Smooth muscle cell (in vitro differentiated cells): ENCODE results near the gene TVP23A. TPM values are rescaled to one million over a fixed set of nuclear protein-coding genes. Genes with fewer than 3 reads are reported as not detected.
A peak's percentile ranks its signal among the peaks of the same experiment; 100 is the strongest.

ENCODE experiments used
- DNase-seq: peaks from one replicate; lab custom pipeline; 2025; ENCODE audit not compliant: unreplicated experiment; lab: John Stamatoyannopoulos, UW
- H2AFZ ChIP-seq: fragments of 200-600 bp; sonication (generic); 2 replicates; pipeline ENCODE4 v1.6.0; 2016; ENCODE audit warnings: antibody characterized with exemption, low read depth, mild to moderate bottlenecking
- H3F3A ChIP-seq: fragments of 200-600 bp; sonication (generic); 2 replicates; pipeline ENCODE4 v1.6.0; 2017; ENCODE audit warnings: antibody characterized with exemption, low read depth
- H3K27ac ChIP-seq: fragments of 200-600 bp; sonication (generic); 2 replicates; pipeline ENCODE4 v1.5.1; 2016; ENCODE audit warnings: low read depth, mild to moderate bottlenecking
- H3K27me3 ChIP-seq: fragments of 200-600 bp; sonication (generic); 2 replicates; pipeline ENCODE4 v1.6.1; 2016; ENCODE audit warnings: low read depth, mild to moderate bottlenecking
- H3K36me3 ChIP-seq: fragments of 200-600 bp; sonication (generic); 2 replicates; pipeline ENCODE4 v1.5.1; 2016; ENCODE audit warnings: low read depth
- H3K4me1 ChIP-seq: fragments of 200-600 bp; sonication (generic); 2 replicates; pipeline ENCODE4 v1.5.1; 2016; ENCODE audit warnings: low read depth
- H3K4me2 ChIP-seq: fragments of 200-600 bp; sonication (generic); 2 replicates; pipeline ENCODE4 v1.6.0; 2016; ENCODE audit warnings: mild to moderate bottlenecking
- H3K4me3 ChIP-seq: fragments of 200-600 bp; sonication (generic); 2 replicates; pipeline ENCODE4 v1.5.1; 2016; ENCODE audit warnings: mild to moderate bottlenecking
- H3K79me2 ChIP-seq: fragments of 200-600 bp; sonication (generic); 2 replicates; pipeline ENCODE4 v1.6.0; 2016; ENCODE audit warnings: low read depth, mild to moderate bottlenecking
- H3K9ac ChIP-seq: fragments of 200-600 bp; sonication (generic); 2 replicates; pipeline ENCODE4 v1.6.0; 2016; ENCODE audit warnings: low read depth
- H3K9me3 ChIP-seq: fragments of 200-600 bp; sonication (generic); replicated peaks from 2 replicates; pipeline ENCODE4 v1.5.1; 2016; ENCODE audit warnings: low read depth
- H4K20me1 ChIP-seq: fragments of 200-600 bp; sonication (generic); 2 replicates; pipeline ENCODE4 v1.6.0; 2016; ENCODE audit warnings: low read depth
- WGBS: methylation state at CpG from one replicate; pipeline ENCODE4 v1.1.7; 2016; ENCODE audit warnings: low lambda C conversion rate; 5-methylcytosine and 5-hydroxymethylcytosine counted together
- polyA plus RNA-seq: library from polyadenylated mRNA; unstranded; fragments of >200 nt; fragmentation: Nextera tagmentation; extraction: Ambion mirVana; gene quantifications from 2 replicates; pipeline ENCODE4 v1.2.1, GENCODE V29; 2016
- total RNA-seq: library from RNA; depleted of rRNA; stranded (reverse); fragments of >200 nt; gene quantifications from 2 replicates; pipeline ENCODE4 v1.2.3, GENCODE V29; 2014
- TF ChIP-seq, protein P1 (sequence below): fragments of 200-600 bp; sonication (generic); IDR thresholded peaks from 2 replicates; pipeline ENCODE4 v1.5.1; 2017; ENCODE audit warnings: borderline replicate concordance, mild to moderate bottlenecking, antibody characterized with exemption; ENCODE audit not compliant: insufficient read depth, poor library complexity, severe bottlenecking

Gene TVP23A
- total and polyA plus RNA-seq, 2 experiments from 2014 or later: 0.13 to 0.45 TPM

DNA sequence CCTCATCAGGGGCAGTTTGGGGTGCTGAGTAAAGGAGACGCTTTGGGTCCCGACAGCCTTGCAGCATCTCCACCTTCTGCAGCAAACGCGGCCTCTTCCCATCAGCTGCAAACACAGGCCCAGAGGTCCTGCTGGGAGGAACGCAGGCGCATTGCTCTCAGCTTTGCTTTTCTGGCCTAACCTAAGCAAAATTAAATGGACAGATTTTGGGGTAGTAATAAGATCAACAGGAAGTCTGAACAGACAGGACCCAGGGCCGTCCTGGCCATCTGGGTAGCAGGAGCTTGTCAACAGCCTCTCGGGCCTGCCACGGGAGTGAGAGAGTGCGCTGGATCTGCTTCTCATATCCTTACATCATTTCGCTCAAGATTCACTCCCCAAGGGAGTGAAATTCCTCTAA, 67.8 kb downstream of the TVP23A start:
- Histone ChIP-seq H3K36me3 (no peaks in the 10 kb centered on the region), H3K27me3 (no peaks in the 10 kb centered on the region), H3K4me3 (no peak overlapping the region), H3K9ac (no peak overlapping the region), H3K4me1 (no peaks in the 10 kb centered on the region), H3K4me2 (no peak overlapping the region), H3K27ac (no peak overlapping the region), H2AFZ (no peak overlapping the region), H3K79me2 (no peaks in the 10 kb centered on the region), H4K20me1 (no peaks in the 10 kb centered on the region), H3K9me3 (no peaks in the 10 kb centered on the region), H3F3A (no peaks in the 10 kb centered on the region)
- TF ChIP-seq, protein P1, sequence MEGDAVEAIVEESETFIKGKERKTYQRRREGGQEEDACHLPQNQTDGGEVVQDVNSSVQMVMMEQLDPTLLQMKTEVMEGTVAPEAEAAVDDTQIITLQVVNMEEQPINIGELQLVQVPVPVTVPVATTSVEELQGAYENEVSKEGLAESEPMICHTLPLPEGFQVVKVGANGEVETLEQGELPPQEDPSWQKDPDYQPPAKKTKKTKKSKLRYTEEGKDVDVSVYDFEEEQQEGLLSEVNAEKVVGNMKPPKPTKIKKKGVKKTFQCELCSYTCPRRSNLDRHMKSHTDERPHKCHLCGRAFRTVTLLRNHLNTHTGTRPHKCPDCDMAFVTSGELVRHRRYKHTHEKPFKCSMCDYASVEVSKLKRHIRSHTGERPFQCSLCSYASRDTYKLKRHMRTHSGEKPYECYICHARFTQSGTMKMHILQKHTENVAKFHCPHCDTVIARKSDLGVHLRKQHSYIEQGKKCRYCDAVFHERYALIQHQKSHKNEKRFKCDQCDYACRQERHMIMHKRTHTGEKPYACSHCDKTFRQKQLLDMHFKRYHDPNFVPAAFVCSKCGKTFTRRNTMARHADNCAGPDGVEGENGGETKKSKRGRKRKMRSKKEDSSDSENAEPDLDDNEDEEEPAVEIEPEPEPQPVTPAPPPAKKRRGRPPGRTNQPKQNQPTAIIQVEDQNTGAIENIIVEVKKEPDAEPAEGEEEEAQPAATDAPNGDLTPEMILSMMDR: no peak
- 88% methylated on average over 11 of the region's 11 CpGs for WGBS
- no peak for DNase-seq

DNA sequence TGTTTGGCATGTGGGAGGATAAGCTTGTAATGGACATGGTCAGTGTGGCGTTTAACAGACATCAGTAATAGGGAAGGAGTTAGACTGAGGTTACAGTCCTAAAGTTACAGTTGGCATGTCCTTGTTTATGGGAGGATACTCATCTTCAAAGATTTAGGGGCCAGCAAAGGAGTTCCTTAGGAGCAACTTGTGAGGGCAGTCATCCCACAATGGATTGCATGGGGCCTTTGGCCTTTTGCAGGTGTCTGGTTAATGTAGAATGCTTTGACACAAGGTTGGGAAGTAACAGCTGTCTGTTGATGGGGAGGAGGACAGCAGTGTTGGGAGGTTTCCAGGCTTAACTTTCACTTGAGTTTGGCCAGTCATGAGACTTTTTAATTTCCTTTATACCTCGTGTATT, 72.8 kb downstream of the TVP23A start:
- H3K79me2 ChIP-seq: no peaks in the 10 kb centered on the region
- H4K20me1 ChIP-seq: no peaks in the 10 kb centered on the region
- TF ChIP-seq, protein P1: no peak
- H3K27ac ChIP-seq: no peak overlapping the region
- WGBS: 81% methylated on average over 2 of the region's 2 CpGs
- H3K4me1 ChIP-seq: no peaks in the 10 kb centered on the region
- no peak overlapping the region for H3K4me2 ChIP-seq
- H3K9me3 ChIP-seq: no peaks in the 10 kb centered on the region
- H3K36me3 ChIP-seq: no peaks in the 10 kb centered on the region
- no peaks in the 10 kb centered on the region for H3K27me3 ChIP-seq
- H3K9ac ChIP-seq: no peak overlapping the region
- H3F3A ChIP-seq: no peaks in the 10 kb centered on the region
- DNase-seq: no peak
- H2AFZ ChIP-seq: no peak overlapping the region
- no peak overlapping the region for H3K4me3 ChIP-seq

GRCh38 chr16:10744370-10745030, 74.1 kb downstream of the TVP23A start:
- no peaks in the 10 kb centered on the region for H3K36me3 ChIP-seq

More at GRCh38 chr16:10744370-10745030, 74.1 kb downstream of the TVP23A start:
- peak overlapping the region; percentile 58 for H3K4me3 ChIP-seq
- no peak for DNase-seq
- H3K79me2 ChIP-seq: no peaks in the 10 kb centered on the region
- peak overlapping the region; percentile 17 for H3K9ac ChIP-seq
- TF ChIP-seq, protein P1: no peak
- no peaks in the 10 kb centered on the region for H3K4me1 ChIP-seq
- no peaks in the 10 kb centered on the region for H3F3A ChIP-seq
- peak overlapping the region; percentile 93 for H3K27ac ChIP-seq
- H3K4me2 ChIP-seq: peak overlapping the region; percentile 78
- no peaks in the 10 kb centered on the region for H3K9me3 ChIP-seq
- 42% methylated on average over 17 of the region's 17 CpGs for WGBS
- no peaks in the 10 kb centered on the region for H3K27me3 ChIP-seq
- peak overlapping the region; percentile 34 for H2AFZ ChIP-seq
- no peaks in the 10 kb centered on the region for H4K20me1 ChIP-seq
